Measurements from ENCODE around the gene ANKRD2. TPM values are rescaled to one million over a fixed set of nuclear protein-coding genes. Genes with fewer than 3 reads are reported as not detected.

Gene ANKRD2
- total RNA-seq, 2 experiments from 2014 or later: not detected

DNA sequence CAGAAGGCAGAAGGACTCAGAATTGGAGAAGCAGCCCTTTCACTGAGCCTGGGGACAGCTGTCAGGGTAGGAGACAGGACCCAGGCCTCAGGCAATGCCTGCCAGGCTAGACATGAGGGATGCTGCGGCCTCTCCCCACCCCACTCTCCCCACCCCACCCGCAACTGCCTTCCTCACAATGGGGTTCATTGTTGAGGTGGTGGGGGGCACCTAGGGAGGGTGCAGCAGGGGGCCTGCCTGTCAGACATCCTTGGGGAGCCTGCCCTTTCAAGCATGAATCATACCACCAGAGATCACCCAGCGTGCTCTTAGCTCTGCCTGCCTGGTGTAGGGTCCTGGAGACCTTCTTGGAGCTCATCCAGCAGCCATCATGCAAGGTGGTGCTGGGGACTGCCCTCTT is 16.9 kb downstream of the ANKRD2 start, which contains the start of gene C10orf62:
Gene C10orf62, plus strand, starts transcription at position 243 of the 400 bp plus-strand sequence. CDS start 177 bp downstream, outside the sequence.
- ATAC-seq (ENCODE audit: poor library complexity): no peak
- no peaks in the 10 kb centered on the region for H3K27me3 ChIP-seq (ENCODE audit: control insufficient read depth in 1 of 2, insufficient read depth in 2 of 2, low read length in 2 of 2)
- H3K4me3 Mint-ChIP-seq: no peak within 1 kb of the TSS
- no peaks in the 10 kb centered on the region for H3K9me3 Mint-ChIP-seq
- intact Hi-C loops (cut with DNase I, micrococcal nuclease): no loop called here
- ChIA-PET CTCF (no interaction called here), POLR2A (no interaction called here)
- H3K4me3 ChIP-seq (ENCODE audit: low read length): no peak within 1 kb of the TSS
- no peak within 1 kb of the TSS for H3K27ac Mint-ChIP-seq
- H3K4me1 Mint-ChIP-seq (ENCODE audit: low read depth): no peaks in the 10 kb centered on the region
- no peaks in the 10 kb centered on the region for H3K36me3 Mint-ChIP-seq (ENCODE audit: low read depth)
- no peaks in the 10 kb centered on the region for H3K9me3 ChIP-seq (ENCODE audit: control insufficient read depth in 1 of 2, insufficient read depth in 1 of 2, low read length in 2 of 2)
- no peak for DNase-seq
- H3K4me1 ChIP-seq (ENCODE audit: insufficient read depth, low read length): no peaks in the 10 kb centered on the region
- no peaks in the 10 kb centered on the region for H3K36me3 ChIP-seq (ENCODE audit: insufficient read depth, low read length)
- H3K27ac ChIP-seq (ENCODE audit: low read depth in 1 of 2, low read length in 2 of 2): no peak within 1 kb of the TSS
- TF ChIP-seq, protein P1, sequence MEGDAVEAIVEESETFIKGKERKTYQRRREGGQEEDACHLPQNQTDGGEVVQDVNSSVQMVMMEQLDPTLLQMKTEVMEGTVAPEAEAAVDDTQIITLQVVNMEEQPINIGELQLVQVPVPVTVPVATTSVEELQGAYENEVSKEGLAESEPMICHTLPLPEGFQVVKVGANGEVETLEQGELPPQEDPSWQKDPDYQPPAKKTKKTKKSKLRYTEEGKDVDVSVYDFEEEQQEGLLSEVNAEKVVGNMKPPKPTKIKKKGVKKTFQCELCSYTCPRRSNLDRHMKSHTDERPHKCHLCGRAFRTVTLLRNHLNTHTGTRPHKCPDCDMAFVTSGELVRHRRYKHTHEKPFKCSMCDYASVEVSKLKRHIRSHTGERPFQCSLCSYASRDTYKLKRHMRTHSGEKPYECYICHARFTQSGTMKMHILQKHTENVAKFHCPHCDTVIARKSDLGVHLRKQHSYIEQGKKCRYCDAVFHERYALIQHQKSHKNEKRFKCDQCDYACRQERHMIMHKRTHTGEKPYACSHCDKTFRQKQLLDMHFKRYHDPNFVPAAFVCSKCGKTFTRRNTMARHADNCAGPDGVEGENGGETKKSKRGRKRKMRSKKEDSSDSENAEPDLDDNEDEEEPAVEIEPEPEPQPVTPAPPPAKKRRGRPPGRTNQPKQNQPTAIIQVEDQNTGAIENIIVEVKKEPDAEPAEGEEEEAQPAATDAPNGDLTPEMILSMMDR (IDR thresholded peaks at IDR 0.05): no peak
- H3K27me3 Mint-ChIP-seq: no peaks in the 10 kb centered on the region

DNA sequence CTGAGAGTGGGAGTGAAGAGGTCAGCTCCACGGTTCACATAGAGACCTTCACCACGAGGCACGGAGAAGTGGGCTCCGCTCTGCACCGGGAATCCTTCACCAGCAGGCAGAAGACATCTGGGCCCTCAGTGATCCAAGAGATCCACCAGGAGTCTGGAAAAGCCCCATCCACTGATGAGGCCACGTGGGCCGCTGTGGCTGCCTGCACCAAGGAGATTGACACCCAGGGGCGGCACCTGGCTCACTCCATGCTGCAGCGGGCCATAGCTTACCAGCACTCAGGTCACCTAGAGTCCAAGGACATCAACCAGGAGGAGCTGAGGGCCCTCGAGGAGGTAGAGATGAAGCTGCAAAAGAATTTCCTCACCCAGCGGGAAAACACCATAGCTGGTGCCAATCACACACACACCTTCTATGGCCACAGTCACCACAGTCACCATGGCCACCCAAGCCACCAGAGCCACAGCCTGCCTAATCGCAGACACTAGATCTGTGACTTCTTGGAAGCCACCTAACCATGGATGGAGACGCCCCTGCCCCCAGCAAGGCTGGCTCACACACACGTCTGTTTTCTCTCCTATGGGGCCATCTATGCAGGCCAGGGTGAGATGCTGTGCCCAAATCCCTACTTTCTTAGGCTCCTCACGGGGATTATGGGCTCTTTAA is 17.6 kb downstream of the ANKRD2 start:
- no peaks in the 10 kb centered on the region for H3K36me3 Mint-ChIP-seq (ENCODE audit: low read depth)
- ATAC-seq (ENCODE audit: poor library complexity) (no peak), DNase-seq (peak in 1 of 14 experiments; percentile 21)
- no peaks in the 10 kb centered on the region for H3K9me3 Mint-ChIP-seq
- TF ChIP-seq, protein P1 (IDR thresholded peaks at IDR 0.05): no peak
- no peaks in the 10 kb centered on the region for H3K27me3 ChIP-seq (ENCODE audit: control insufficient read depth in 1 of 2, insufficient read depth in 2 of 2, low read length in 2 of 2)
- H3K4me1 ChIP-seq (ENCODE audit: insufficient read depth, low read length): no peaks in the 10 kb centered on the region
- CTCF ChIA-PET: no interaction called here
- intact Hi-C loops (cut with DNase I, micrococcal nuclease): no loop called here
- no peaks in the 10 kb centered on the region for H3K9me3 ChIP-seq (ENCODE audit: control insufficient read depth in 1 of 2, insufficient read depth in 1 of 2, low read length in 2 of 2)
- H3K4me3 ChIP-seq (ENCODE audit: low read length): no peak overlapping the region
- H3K27ac Mint-ChIP-seq: no peak overlapping the region
- H3K4me3 Mint-ChIP-seq: no peak overlapping the region
- H3K36me3 ChIP-seq (ENCODE audit: insufficient read depth, low read length): no peaks in the 10 kb centered on the region
- POLR2A ChIA-PET: no interaction called here
- H3K27ac ChIP-seq (ENCODE audit: low read depth in 1 of 2, low read length in 2 of 2): no peak overlapping the region
- no peaks in the 10 kb centered on the region for H3K27me3 Mint-ChIP-seq
- H3K4me1 Mint-ChIP-seq (ENCODE audit: low read depth): no peaks in the 10 kb centered on the region

DNA sequence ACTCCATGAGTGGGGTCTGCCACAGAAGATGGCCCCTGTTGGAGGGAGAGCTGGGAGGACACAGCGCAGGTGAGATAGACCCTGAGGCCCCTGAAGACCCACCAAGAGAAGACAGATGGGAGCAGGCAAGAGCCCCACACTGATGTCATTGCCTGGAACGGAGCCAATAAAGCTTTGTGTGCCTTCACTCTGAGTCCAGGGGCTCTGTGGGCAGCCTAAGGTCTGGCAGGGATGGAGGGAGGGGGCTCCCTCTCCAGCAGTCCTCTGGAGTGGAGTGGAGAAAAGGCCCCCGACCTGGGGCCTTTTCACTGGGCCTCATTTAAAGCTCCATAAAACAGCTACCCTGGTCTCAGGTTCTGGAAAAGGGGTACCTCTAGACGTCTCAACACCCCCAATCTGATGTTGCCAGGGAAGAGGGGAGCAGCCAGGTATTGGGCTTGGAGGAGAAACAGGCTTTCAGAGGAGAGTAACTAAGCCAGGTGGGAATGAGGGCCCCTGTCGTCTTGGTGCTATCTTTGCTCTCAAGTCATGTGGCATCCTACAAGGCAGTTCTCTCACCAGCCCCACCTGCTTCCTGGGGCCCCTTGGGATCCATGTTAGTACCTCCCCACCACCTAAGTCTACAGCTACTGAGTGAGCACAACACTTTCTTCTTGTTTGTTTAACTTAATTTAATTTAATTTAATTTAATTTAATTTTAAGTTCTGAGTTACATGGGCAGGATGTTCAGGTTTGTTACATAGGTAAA is 18.3 kb downstream of the ANKRD2 start:
- intact Hi-C loops (cut with DNase I, micrococcal nuclease): no loop called here
- H3K27me3 Mint-ChIP-seq: no peaks in the 10 kb centered on the region

More for the DNA sequence above, 18.3 kb downstream of the ANKRD2 start:
- Histone ChIP-seq H3K27me3 (ENCODE audit: control insufficient read depth in 1 of 2, insufficient read depth in 2 of 2, low read length in 2 of 2) (no peaks in the 10 kb centered on the region), H3K36me3 (ENCODE audit: insufficient read depth, low read length) (no peaks in the 10 kb centered on the region), H3K27ac (ENCODE audit: low read depth in 1 of 2, low read length in 2 of 2) (no peak overlapping the region), H3K9me3 (ENCODE audit: control insufficient read depth in 1 of 2, insufficient read depth in 1 of 2, low read length in 2 of 2) (no peaks in the 10 kb centered on the region), H3K4me3 (ENCODE audit: low read length) (no peak overlapping the region), H3K4me1 (ENCODE audit: insufficient read depth, low read length) (no peaks in the 10 kb centered on the region)
- no peak overlapping the region for H3K4me3 Mint-ChIP-seq
- no peaks in the 10 kb centered on the region for H3K36me3 Mint-ChIP-seq (ENCODE audit: low read depth)
- H3K9me3 Mint-ChIP-seq: no peaks in the 10 kb centered on the region
- TF ChIP-seq, protein P1 (IDR thresholded peaks at IDR 0.05): no peak
- DNase-seq (no peak), ATAC-seq (ENCODE audit: poor library complexity) (no peak)
- ChIA-PET POLR2A (no interaction called here), CTCF (no interaction called here)
- no peaks in the 10 kb centered on the region for H3K4me1 Mint-ChIP-seq (ENCODE audit: low read depth)
- H3K27ac Mint-ChIP-seq: no peak overlapping the region

Data from CD4-positive, alpha-beta T cell (primary cell).